EL (cell line): ENCODE data around the gene HMX3.

Experiments
- DNase-seq: peaks from one replicate; pipeline ENCODE4 v3.0.0-alpha.2; 2016

HMX3 gene

DNA sequence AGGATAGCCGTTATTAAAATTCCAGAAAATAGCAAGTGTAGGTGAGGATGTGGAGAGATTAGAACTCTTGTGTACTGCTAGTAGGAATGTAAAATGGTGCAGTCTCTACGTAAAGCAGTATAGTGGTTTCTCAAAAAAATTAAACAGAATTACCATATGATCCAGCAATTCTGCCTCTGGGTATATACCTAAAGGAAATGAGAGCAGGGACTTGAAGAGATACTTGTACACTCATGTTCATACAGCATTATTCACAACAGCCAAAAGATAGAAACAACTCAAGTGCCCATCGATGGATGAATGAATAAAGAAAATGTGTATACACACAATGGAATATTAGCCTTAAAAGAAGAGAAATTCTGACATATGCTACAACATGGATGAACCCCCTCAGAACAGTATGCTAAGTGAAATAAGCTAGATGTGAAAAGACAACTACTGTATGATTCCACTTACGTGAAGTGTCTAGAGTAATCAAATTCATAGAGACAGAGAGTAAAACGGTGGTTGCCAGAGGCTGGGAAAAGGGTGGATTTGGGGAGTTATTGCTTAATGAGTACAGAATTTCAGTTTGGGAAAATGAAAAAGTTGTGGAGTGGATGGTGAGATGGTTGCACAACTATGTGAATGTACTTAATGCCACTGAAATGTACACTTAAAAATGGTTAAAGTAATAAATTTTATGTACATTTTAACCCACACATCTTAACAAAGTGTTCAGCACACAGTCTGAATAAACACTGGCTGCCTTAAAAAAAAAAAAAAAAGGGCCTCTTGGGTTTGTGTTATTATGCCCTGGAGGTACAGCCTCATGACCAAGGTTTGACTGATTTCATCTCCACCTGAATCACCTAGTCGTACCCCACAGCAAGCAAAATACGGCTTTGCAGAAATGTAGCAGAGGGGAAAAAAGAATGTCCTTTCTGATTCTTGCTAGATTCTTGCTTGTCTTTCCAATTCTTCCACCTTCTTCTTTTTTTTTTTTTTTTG, 44.6 kb downstream of the HMX3 start:
- no peak for DNase-seq

DNA sequence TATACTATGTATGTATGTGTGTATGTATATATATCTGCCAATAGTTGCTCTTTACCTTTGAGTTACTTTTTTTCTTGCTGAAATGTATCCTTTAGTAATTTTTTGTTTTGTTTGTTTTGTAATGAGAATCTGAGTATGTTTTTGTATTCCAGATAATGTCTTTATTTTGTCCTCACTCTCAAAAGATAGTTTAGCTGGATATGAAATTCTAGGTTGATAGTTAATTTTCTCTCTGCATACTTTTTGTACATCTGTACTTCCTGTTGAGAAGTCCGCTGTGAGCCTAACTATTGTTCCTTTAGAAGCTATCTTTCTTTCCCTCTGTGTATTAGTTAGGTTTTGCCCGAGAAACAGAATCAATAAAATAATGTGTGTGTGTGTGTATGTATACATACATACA, 48.0 kb downstream of the HMX3 start:
- no peak for DNase-seq

DNA sequence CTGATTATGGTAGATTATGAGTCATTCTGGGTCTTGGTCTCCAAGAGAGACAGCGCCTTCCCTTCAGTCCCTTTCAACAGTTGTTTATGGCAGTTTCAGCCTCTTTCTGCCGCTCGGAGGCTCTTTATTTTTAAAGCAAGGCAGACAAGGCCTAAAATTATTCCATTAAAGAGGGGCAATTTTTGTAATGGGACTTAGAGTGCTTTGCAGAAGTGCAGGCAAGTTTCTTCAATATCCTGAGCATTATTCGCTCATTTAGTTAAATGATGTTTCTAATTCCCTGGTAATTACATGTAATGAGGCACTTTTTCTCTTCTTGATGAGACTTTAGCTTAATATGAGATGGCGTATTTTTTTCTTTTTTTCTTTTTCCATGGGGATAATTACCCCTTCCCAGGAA, 52.0 kb downstream of the HMX3 start:
- DNase-seq: no peak
